H1 (cell line): ENCODE data around the gene SERPINB12. TPM values are rescaled to one million over a fixed set of nuclear protein-coding genes. Genes with fewer than 3 reads are reported as not detected.

ENCODE experiments used
- CTCF ChIA-PET: fragments of 300-600 bp; sonication (Branson Sonifier 250); formaldehyde crosslinking; loops from one replicate; lab custom pipeline; 2021; ENCODE audit not compliant: partially characterized antibody; lab: Charles Lee
- POLR2A ChIA-PET: fragments of 300-600 bp; sonication (Branson Sonifier 250); formaldehyde crosslinking; loops from one replicate; lab custom pipeline; 2021; ENCODE audit warnings: inconsistent platforms; ENCODE audit not compliant: partially characterized antibody; lab: Charles Lee
- DNase-seq, 2 experiments: peaks; one replicate each; pipeline versions ENCODE4 v3.0.0 to v3.0.0-alpha.2; 2010 to 2022; ENCODE audit warnings: low spot score in 2 of 2, low read depth in 1 of 2, mixed read lengths in 1 of 2
- FAIRE-seq: peaks from 2 replicates; lab custom pipeline; 2011; peaks lifted over from hg19 to GRCh38; lab: Jason Lieb, UNC
- H2AFZ ChIP-seq: 2 replicates; pipeline ENCODE4 v1.8.1; 2012; ENCODE audit warnings: low read length, inconsistent platforms
- H2AK5ac ChIP-seq: 2 replicates; pipeline ENCODE4 v1.6.1; 2013; ENCODE audit warnings: low read depth, low read length
- H2BK120ac ChIP-seq: replicated peaks from 2 replicates; pipeline ENCODE3; 2013; ENCODE audit warnings: low read depth, low read length, inconsistent platforms
- H2BK12ac ChIP-seq: 2 replicates; pipeline ENCODE4 v1.6.1; 2013; ENCODE audit warnings: low read depth, low read length
- H2BK15ac ChIP-seq: 2 replicates; pipeline ENCODE4 v1.6.1; 2013; ENCODE audit warnings: low read length
- H2BK20ac ChIP-seq: 2 replicates; pipeline ENCODE4 v1.6.1; 2013; ENCODE audit warnings: low read length
- H2BK5ac ChIP-seq: 2 replicates; pipeline ENCODE4 v1.6.1; 2013; ENCODE audit warnings: low read depth, low read length
- H3K14ac ChIP-seq: 2 replicates; pipeline ENCODE4 v1.6.1; 2013; ENCODE audit warnings: inconsistent platforms; ENCODE audit not compliant: insufficient read length
- H3K18ac ChIP-seq: 2 replicates; pipeline ENCODE4 v1.6.1; 2013; ENCODE audit warnings: low read length; ENCODE audit errors: extremely low read depth
- H3K23ac ChIP-seq: 2 replicates; pipeline ENCODE4 v1.6.1; 2013; ENCODE audit warnings: inconsistent platforms; ENCODE audit not compliant: insufficient read length
- H3K23me2 ChIP-seq: 2 replicates; pipeline ENCODE4 v1.6.1; 2013; ENCODE audit warnings: low read depth, low read length
- H3K27ac ChIP-seq: 2 replicates; pipeline ENCODE4 v1.6.1; 2011; ENCODE audit warnings: low read depth, low read length, inconsistent platforms
- H3K27me3 ChIP-seq, 4 experiments: replicated peaks in 1 of 4; 1 replicate in 1 of 4; 2 replicates in 3 of 4; pipeline versions ENCODE4 v1.6.1 to v1.8.1; 2011 to 2013; ENCODE audit warnings: low read length in 3 of 4, mild to moderate bottlenecking in 3 of 4, inconsistent platforms in 2 of 4, mixed read lengths in 2 of 4, moderate library complexity in 1 of 4; ENCODE audit not compliant: control insufficient read depth in 3 of 4, insufficient read depth in 3 of 4; ENCODE audit errors: extremely low read depth in 1 of 4
- H3K36me3 ChIP-seq, 4 experiments: 2 replicates each; pipeline versions ENCODE4 v1.6.1 to v1.8.1; 2011 to 2013; ENCODE audit warnings: mild to moderate bottlenecking in 4 of 4, low read length in 3 of 4, moderate library complexity in 2 of 4, control low read depth in 1 of 4, inconsistent platforms in 1 of 4; ENCODE audit not compliant: insufficient read depth in 4 of 4, control insufficient read depth in 2 of 4
- H3K4ac ChIP-seq: replicated peaks from 2 replicates; pipeline ENCODE3; 2013; ENCODE audit warnings: low read length, low read depth, mixed read lengths, inconsistent platforms; ENCODE audit not compliant: insufficient read length
- H3K4me1 ChIP-seq, 4 experiments: replicated peaks in 1 of 4; 1 replicate in 1 of 4; 2 replicates in 3 of 4; pipeline versions ENCODE4 v1.6.1 to v1.8.1; 2011 to 2013; ENCODE audit warnings: low read length in 3 of 4, inconsistent platforms in 2 of 4, mixed read lengths in 1 of 4; ENCODE audit not compliant: insufficient read depth in 4 of 4, control insufficient read depth in 3 of 4
- H3K4me2 ChIP-seq, 2 experiments: 2 replicates each; pipeline versions ENCODE4 v1.6.1 to v1.8.1; 2011 to 2013; ENCODE audit warnings: low read depth in 2 of 2, low read length in 2 of 2, control low read depth in 1 of 2, inconsistent platforms in 1 of 2, mild to moderate bottlenecking in 1 of 2; ENCODE audit not compliant: insufficient read depth in 1 of 2
- H3K4me3 ChIP-seq, 4 experiments: fragments of 200-600, 300-600 bp in 1 of 4; sonication (generic), shearing (Covaris generic), sonication (Bioruptor Twin) in 1 of 4; 2 replicates each; pipeline versions ENCODE4 v1.5.1 to v1.8.1; 2011 to 2016; ENCODE audit warnings: low read length in 4 of 4, low read depth in 3 of 4, control low read depth in 2 of 4, inconsistent platforms in 2 of 4, mild to moderate bottlenecking in 2 of 4, mixed read lengths in 1 of 4, moderate library complexity in 1 of 4; ENCODE audit not compliant: insufficient read depth in 2 of 4; ENCODE audit errors: extremely low read depth in 1 of 4
- H3K56ac ChIP-seq: replicated peaks from 2 replicates; pipeline ENCODE3; 2013; ENCODE audit warnings: low read depth, mild to moderate bottlenecking, mixed read lengths, low read length, inconsistent platforms; ENCODE audit not compliant: insufficient read length
- H3K79me1 ChIP-seq: 2 replicates; pipeline ENCODE4 v1.6.1; 2013; ENCODE audit warnings: low read depth, low read length, control low read depth
- H3K79me2 ChIP-seq, 2 experiments: 2 replicates each; pipeline versions ENCODE4 v1.6.1 to v1.8.1; 2012 to 2013; ENCODE audit warnings: low read length in 2 of 2, mild to moderate bottlenecking in 2 of 2, inconsistent platforms in 1 of 2; ENCODE audit not compliant: insufficient read depth in 2 of 2, control insufficient read depth in 1 of 2
- H3K9ac ChIP-seq, 4 experiments: replicated peaks in 1 of 4; 1 replicate in 1 of 4; 2 replicates in 3 of 4; pipeline versions ENCODE4 v1.6.1 to v1.8.1; 2011 to 2013; ENCODE audit warnings: low read depth in 3 of 4, low read length in 3 of 4, control low read depth in 2 of 4, mild to moderate bottlenecking in 2 of 4, moderate library complexity in 2 of 4, inconsistent platforms in 1 of 4; ENCODE audit errors: extremely low read depth in 1 of 4
- H3K9me3 ChIP-seq, 2 experiments: 2 replicates each; pipeline versions ENCODE4 v1.6.1 to v1.8.1; 2012 to 2013; ENCODE audit warnings: mild to moderate bottlenecking in 2 of 2, moderate library complexity in 2 of 2, control low read depth in 1 of 2, inconsistent platforms in 1 of 2, low read depth in 1 of 2, low read length in 1 of 2, mixed read lengths in 1 of 2; ENCODE audit not compliant: insufficient read depth in 2 of 2
- H4K20me1 ChIP-seq, 2 experiments: replicated peaks in 1 of 2; 2 replicates each; pipeline versions ENCODE3 to v1.8.1; 2011 to 2013; ENCODE audit warnings: inconsistent platforms in 2 of 2, low read length in 2 of 2, mild to moderate bottlenecking in 1 of 2; ENCODE audit not compliant: insufficient read depth in 2 of 2, control insufficient read depth in 1 of 2
- H4K5ac ChIP-seq: 2 replicates; pipeline ENCODE4 v1.6.1; 2013; ENCODE audit warnings: low read length, low read depth, mixed read lengths, inconsistent platforms; ENCODE audit not compliant: insufficient read length
- H4K8ac ChIP-seq: 2 replicates; pipeline ENCODE4 v1.8.0; 2013; ENCODE audit warnings: mild to moderate bottlenecking, moderate library complexity, low read length, inconsistent platforms; ENCODE audit not compliant: insufficient read depth; ENCODE audit errors: extremely low read depth
- H4K91ac ChIP-seq: replicated peaks from 2 replicates; pipeline ENCODE3; 2013; ENCODE audit warnings: low read length, mixed read lengths, inconsistent platforms; ENCODE audit not compliant: insufficient read length
- GTF2F1 ChIP-seq: IDR thresholded peaks from 2 replicates; pipeline ENCODE4 v1.6.1; 2012; ENCODE audit warnings: low read depth, low read length, improper control_type of control experiment, borderline replicate concordance
- MAFK ChIP-seq: IDR thresholded peaks from 2 replicates; pipeline ENCODE4 v1.6.1; 2012; ENCODE audit warnings: low read depth, mild to moderate bottlenecking, improper control_type of control experiment, low read length
- MAX ChIP-seq: IDR thresholded peaks from 2 replicates; pipeline ENCODE4 v1.6.1; 2012; ENCODE audit warnings: inconsistent platforms
- RBBP5 ChIP-seq: IDR thresholded peaks from 2 replicates; pipeline ENCODE4 v1.7.1; 2012; ENCODE audit warnings: low read depth, mild to moderate bottlenecking, inconsistent platforms, low read length, moderate library complexity, borderline replicate concordance
- WGBS, 2 experiments: shearing (Covaris generic) in 1 of 2; methylation state at CpG; one replicate each; pipeline versions ENCODE4 v1.1.6 to v1.1.7; 2013 to 2015; ENCODE audit warnings: low lambda C conversion rate in 2 of 2, mixed read lengths in 2 of 2, inconsistent platforms in 1 of 2, low coverage in 1 of 2, missing lambda C conversion rate in 1 of 2; ENCODE audit not compliant: insufficient replicate concordance in 2 of 2, insufficient coverage in 1 of 2, insufficient read length in 1 of 2; ENCODE audit errors: extremely low coverage in 1 of 2, missing lambda C conversion rate in 1 of 2; 5-methylcytosine and 5-hydroxymethylcytosine counted together
- polyA plus RNA-seq, 7 experiments: library from polyadenylated mRNA; depleted of rRNA in 3 of 7; stranded (reverse) in 5 of 7; unstranded in 2 of 7; fragments of >200 nt in 5 of 7; fragments of 200-250 nt in 2 of 7; gene quantifications; 1 replicate in 5 of 7; 2 replicates in 1 of 7; 4 replicates in 1 of 7; pipeline versions ENCODE4 v1.2.1 to v1.2.3, GENCODE V29; 2011 to 2013; ENCODE audit warnings: missing spikeins in 2 of 7, mixed read lengths in 2 of 7
- total RNA-seq: library from RNA; stranded (reverse); fragmentation: NEBNext Ultra II Directional; extraction: Animal tissue kit (Norgen Biotek cat#: 25700); gene quantifications from 2 replicates; pipeline ENCODE4 v1.2.1, GENCODE V29; 2021

The SERPINB12 gene
- total and polyA plus RNA-seq, 2 of the 8 experiments (the other 6 are each of a cell fraction or from before 2014, with no cell fraction given) = not detected

DNA sequence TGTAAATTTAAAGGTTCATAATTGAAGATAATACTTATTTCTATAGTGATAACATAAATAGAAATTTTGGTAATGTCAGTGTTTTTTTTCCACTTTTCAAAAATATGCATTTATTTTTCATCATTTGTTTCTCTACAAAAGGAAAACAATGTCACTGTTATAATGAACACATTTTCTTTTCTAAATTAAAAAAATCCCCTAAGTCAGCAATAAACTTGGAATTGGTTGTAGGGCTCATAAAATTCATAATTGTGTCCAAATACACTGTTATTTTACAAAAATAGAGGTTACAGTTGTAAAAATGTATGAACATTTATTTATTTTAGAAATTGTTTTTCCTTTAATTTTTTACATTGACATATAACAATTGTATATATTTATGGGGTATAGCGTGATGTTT lies 26.4 kb upstream of the SERPINB12 start:
- no peak overlapping the region for H2AK5ac ChIP-seq
- H3K36me3 ChIP-seq = no peaks in the 10 kb centered on the region
- H2BK20ac ChIP-seq = no peak overlapping the region
- no peak overlapping the region for H3K56ac ChIP-seq
- H3K27me3 ChIP-seq = no peaks in the 10 kb centered on the region
- H4K20me1 ChIP-seq = no peaks in the 10 kb centered on the region
- no peak overlapping the region for H3K9ac ChIP-seq
- no peak overlapping the region for H3K23ac ChIP-seq
- no peak overlapping the region for H3K4me2 ChIP-seq
- POLR2A ChIA-PET = no interaction called here
- no peak overlapping the region for H3K14ac ChIP-seq
- H2BK5ac ChIP-seq = no peak overlapping the region
- CTCF ChIA-PET = interaction anchor here (0.6 to 17.3 kb wide), 14 partner anchors 10 to 341 kb away, joined by 3 to 366 read pairs (median 8); partner anchors contain the start of gene SERPINB13
- no peak for DNase-seq
- H2BK12ac ChIP-seq = no peak overlapping the region
- H2AFZ ChIP-seq = no peak overlapping the region
- TF ChIP-seq GTF2F1 = no peak
- TF ChIP-seq MAFK = peak; percentile 49; the same call in 1 of the 2 replicates
- no peak for TF ChIP-seq MAX
- TF ChIP-seq RBBP5 = no peak
- TF ChIP-seq, all 59 proteins: peak for 1
- Histone ChIP-seq H2BK15ac (no peak overlapping the region), H3K4me3 (no peak overlapping the region), H3K4me1 (peaks cover 2 to 18% (median 10%) of the 10 kb centered on the region in 4 experiments; a peak in 4 of 7 replicates), H4K8ac (no peak overlapping the region), H3K4ac (no peak overlapping the region), H3K27ac (no peak overlapping the region), H4K91ac (no peak overlapping the region), H3K79me2 (no peaks in the 10 kb centered on the region), H3K9me3 (no peaks in the 10 kb centered on the region), H2BK120ac (no peak overlapping the region), H4K5ac (no peak overlapping the region), H3K79me1 (no peaks in the 10 kb centered on the region), H3K18ac (no peak overlapping the region), H3K23me2 (no peaks in the 10 kb centered on the region)
- WGBS, 2 experiments = 71% methylated on average over 1 of the region's 1 CpG; no CpG with 5 or more reads in 1 of the 2 experiments
- FAIRE-seq = no peak
